GM12873 (cell line): ENCODE data around the gene PLPP3.

ENCODE experiments used
- CTCF ChIP-seq: IDR thresholded peaks from 2 replicates; pipeline ENCODE4 v1.5.1; 2012; ENCODE audit warnings: low read depth, mild to moderate bottlenecking, moderate library complexity, low read length, control low read depth; ENCODE audit not compliant: insufficient read depth; ENCODE audit errors: missing control alignments

Gene PLPP3

GRCh38 chr1:56571448-56571847, 7.9 kb downstream of the PLPP3 start:
- no peak for TF ChIP-seq CTCF

GRCh38 chr1:56570924-56571372, 8.4 kb downstream of the PLPP3 start:
- no peak for TF ChIP-seq CTCF

DNA sequence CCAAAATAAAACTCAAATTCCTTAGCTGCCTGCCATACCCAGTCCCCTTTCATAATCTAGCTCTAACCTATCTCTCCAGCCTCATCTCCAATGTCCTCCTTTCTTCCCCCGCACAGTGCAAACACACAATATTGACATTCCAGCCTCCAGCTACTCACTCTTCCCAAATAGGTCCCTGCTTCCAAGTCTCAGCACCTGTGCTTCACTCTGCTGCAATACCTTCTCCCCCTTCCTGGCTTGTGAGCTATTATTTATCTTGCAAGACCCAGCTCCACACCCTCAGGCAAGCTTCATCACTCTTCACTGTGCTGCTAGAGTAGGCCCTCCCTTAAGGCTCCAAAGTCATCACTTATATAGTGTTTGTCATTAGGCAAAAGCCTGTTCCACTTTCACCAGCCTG, 9.7 kb downstream of the PLPP3 start:
- no peak for TF ChIP-seq CTCF

DNA sequence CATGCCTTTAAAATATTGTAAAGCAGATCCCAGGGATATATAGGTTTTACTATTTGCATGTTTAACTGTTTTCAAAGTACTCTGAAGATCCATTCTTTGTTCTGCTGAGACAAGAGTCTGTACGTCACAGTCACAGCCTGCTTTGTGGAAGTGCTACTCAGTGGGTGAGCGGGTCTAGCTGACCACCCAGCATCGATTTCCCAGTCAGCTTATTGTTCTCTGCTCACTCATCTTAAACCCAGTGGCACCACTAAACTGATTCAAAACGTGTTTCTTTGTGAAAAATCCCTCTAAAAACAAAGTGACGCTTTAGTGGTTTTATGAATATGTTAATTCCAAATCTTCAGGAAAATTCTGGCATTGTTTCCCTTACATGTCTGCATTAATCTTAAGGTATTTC, 12.4 kb downstream of the PLPP3 start:
- TF ChIP-seq CTCF = no peak

DNA sequence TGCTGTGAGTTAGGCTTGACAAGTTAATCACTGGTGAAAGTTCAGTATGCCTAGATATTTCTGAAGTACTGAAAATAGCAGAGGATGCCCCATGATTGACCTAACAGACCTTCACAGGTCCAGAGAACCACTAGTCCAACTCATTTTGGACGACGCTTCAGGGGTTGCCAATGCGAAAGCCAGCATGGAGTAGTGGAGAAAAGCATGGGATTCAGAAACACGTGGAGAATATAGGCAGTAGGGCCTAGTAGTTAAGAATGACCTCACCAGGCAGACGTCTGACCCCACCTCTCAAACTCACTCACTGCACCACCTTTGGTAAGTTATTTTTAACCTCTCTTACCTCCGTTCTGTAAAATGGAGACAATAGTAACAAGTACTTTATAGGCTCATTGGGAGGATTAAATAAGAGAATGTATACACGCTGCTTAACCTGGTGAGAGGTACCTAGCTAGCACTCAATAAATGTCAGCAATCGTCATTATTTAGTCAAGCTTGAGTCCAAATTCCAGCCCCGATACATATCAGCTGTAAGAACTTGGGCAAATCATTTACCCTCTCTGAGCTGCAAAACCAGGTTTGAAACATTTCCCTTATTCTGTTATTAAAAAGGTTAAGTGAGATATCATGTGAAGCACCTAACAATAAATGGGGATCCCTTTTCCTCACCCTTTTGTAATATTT, 13.2 kb downstream of the PLPP3 start:
- TF ChIP-seq CTCF = no peak

DNA sequence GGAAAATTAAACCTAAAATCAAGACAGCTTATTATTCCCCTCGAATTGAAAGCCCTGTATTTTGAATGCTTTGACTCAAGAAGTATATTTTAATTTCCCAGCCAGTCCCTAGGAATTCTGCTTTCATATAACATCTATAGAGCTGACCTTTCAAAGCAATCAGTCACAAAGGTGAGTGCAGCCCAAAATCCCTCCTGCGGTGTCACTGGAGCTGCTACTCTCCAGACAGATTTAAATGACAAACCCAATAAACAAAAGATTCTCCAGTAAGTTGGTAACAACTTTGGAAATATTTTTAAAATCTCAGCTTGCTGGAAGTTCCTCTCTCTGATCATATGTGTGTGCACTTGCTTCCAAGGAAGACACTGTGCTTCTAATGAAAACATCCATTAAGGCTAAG, 14.7 kb downstream of the PLPP3 start:
- no peak for TF ChIP-seq CTCF

DNA sequence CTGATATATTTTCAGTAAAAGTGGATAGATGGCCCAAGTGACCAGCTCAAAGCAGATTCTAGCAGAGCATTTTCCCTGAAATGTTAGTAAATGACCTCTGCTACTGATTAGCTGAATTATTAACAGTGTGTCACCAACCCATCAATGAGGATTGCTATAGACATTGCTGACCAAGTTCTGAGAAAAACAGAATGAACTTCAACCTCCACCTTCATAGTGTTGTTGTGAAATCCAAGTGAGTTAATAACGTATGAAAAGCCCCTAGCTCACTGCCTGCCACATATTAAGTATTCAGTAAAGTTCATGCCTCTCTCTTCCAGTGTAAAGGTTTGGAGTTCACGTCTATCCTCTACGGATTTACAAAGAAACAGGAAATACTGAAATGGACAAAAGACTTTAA, 15.8 kb downstream of the PLPP3 start:
- no peak for TF ChIP-seq CTCF
